HG03460 (cell line): ENCODE data around the gene IGSF3.
A peak's percentile ranks its signal among the peaks of the same experiment; 100 is the strongest.

Experiments used
- ATAC-seq: cut with Tn5 transposase; IDR thresholded peaks from one replicate; pipeline ENCODE4 v1.9.1; 2021; ENCODE audit not compliant: unreplicated experiment

IGSF3 gene

GRCh38 chr1:116561563-116561962, 106.0 kb downstream of the IGSF3 start:
- no peak for ATAC-seq

GRCh38 chr1:116560704-116561490, 106.6 kb downstream of the IGSF3 start:
- peak; percentile 15 for ATAC-seq

- ATAC-seq: peak; percentile 34
These were observed 108.2 kb downstream of the IGSF3 start for GRCh38 chr1:116559304-116559761.

DNA sequence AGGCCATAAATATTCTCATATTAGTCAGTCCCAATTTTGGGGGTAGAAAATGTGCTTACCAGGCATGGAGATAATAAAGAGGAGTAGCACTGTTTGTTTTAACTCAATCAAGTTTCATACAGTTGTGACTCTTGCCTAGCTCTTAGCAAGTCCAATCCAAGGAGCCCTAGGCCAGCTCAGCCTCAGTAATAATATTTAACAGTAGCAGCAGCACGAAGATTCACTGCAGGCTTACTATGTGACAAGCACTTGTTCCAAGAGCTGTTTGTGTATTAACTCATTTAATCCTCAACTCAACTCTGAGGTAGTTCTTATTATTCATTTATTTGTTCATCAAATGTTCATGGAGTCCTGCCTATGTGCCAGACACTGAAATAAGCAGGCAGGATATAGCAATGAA, 109.0 kb downstream of the IGSF3 start:
- ATAC-seq: no peak

GRCh38 chr1:116558140-116558549, 109.4 kb downstream of the IGSF3 start:
- ATAC-seq: no peak

DNA sequence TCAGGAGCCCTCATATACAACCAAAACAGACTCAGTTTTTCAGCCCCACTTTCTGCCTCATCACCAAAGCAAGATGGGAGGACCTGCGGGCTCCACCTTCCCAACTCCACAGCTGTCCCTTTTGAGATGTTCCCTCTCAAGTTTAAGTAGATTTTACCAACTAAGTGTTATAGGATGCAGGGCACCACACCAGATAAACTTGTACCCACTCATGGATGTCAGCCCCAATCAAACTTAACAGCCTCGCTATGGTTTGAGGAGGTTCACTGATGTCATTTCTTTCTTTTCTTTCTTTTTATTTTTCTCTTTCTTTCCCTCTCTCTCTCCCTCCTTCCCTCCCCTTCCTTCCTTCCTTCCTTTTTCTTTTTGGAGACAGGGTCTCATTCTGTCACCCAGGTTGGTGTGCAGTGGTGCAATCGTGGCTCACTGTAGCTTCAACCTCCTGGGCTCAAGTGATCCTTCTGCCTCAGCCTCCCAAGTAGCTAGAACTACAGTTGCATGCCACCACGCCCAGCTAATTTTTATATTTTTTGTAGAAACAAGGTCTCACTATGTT, 110.1 kb downstream of the IGSF3 start:
- no peak for ATAC-seq

- ATAC-seq: peak; percentile 43
These were observed 111.1 kb downstream of the IGSF3 start for GRCh38 chr1:116556289-116557006.

DNA sequence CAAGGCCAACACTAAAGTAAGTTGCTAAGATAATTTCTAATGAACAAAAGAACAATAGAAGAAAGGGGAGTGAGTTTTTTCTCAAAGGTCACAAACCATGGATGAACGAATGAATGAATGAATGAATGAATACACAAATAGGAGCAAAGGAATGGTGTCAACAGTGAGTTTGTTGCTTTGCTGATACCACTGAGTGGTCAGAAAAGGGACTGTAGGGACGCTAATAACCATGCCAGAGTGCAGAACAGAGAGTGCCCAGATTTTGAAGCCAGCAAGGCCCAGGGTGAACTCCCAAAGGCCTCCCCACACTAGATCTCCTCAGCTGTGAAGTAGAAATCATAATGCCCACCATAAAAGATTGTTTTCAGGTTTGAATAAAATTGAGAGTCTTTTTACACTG, 112.6 kb downstream of the IGSF3 start:
- no peak for ATAC-seq

GRCh38 chr1:116553386-116554115, 114.0 kb downstream of the IGSF3 start:
- no peak for ATAC-seq

DNA sequence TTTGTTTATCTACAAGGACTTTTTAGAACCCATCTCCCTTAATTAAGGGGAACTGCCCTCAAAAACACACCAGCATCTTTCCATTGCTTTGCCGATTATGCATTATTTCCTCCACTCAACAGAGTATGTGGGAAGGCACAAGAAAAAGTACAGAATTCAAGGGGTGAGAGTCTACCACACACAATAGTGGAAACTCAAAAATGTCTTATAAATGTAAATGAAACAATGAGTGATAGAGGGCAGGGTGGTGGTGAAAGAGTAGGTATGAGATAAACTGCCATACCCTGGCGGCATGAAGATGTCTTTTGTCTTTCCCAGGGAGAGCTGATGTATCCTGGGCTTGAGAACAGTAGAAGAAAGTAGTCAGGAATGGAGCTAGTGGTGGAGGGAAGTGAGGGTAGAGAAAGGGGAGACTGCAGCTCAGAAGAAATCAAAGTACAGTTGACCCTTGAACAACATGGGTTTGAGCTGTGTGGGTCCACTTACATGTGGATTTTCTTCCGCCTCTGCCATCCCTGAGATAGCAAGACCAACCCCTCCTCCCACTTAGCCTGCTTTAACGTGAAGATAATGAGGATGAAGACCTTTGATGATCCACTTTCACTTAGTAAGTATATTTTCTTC, 121.1 kb downstream of the IGSF3 start:
- ATAC-seq: no peak

DNA sequence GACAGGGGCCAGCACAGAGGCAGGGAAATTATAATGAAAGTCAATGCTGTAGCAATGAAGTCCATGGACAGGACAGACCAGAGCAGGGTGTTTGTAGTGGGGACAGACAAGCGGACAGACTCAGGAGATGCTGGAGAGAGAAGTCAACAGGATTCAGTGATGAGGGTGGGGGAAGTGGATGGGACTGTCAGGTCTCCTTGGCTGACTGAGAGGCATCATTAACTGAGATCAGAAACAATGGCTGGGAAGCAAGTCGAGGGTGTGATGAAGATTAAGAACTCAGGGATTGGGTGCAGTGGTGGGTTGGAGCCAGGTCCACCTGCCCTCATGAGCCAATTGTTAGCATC, 122.2 kb downstream of the IGSF3 start:
- peak; percentile 20 for ATAC-seq

- ATAC-seq: peak; percentile 48
These were observed 122.8 kb downstream of the IGSF3 start for GRCh38 chr1:116544588-116545358.

- peak; percentile 46 for ATAC-seq
These were observed 127.4 kb downstream of the IGSF3 start for GRCh38 chr1:116540088-116540487.

DNA sequence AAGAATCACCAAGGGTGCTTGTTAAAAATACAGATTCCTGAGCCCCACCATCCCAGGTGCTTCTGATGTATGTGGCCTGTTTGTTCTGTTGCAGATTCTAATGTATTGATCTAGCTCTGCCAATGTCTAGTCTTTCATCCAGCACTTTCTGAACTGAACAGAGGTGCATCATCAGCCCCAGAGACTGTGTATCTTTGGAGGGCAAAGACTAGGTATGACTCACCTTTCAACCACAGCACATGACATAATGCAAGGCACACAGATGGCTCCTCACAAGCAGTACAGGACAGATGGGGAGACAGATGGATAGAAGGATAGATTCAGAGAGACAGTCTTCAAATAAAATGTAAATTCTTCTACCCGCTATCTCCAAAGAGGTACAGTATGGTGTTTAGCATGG, 129.0 kb downstream of the IGSF3 start:
- peak; percentile 83 for ATAC-seq

- no peak for ATAC-seq
These were observed 129.6 kb downstream of the IGSF3 start for GRCh38 chr1:116537898-116538297.

DNA sequence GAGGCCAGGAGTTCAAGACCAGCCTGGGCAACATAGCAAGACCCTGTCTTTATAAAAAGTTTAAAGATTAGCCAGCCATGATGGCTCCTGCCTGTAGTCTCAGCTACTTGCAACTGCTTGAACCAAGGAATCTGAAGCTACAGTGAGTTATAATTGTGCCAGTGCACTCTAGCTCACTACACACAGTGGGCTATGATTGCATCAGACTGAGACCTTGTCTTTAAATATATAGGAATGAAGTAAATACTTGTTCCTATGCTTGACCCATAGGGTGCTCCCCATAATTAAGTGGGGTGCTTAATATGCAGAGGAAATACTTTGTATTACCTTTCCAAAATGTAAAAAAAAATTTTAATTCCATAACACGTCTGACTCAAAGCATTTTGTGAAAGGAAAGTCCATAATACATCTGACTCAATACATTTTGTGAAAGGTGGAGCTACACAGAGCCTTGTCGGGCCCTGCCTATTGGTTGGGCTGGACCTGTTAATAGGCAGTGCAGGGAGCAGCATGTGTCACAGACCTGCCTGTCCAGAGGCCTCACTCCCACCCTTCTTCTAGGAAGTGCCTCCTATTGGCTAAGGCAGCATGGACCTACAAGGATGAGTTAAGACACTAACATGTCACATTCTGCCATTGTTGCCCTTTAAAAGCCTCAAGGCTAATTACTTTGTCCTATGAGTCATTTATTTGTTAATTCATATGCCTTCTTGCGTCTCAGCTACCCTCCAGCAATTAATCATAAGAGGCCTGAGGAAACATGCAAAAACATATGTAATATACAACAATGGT, 130.3 kb downstream of the IGSF3 start:
- ATAC-seq: no peak

DNA sequence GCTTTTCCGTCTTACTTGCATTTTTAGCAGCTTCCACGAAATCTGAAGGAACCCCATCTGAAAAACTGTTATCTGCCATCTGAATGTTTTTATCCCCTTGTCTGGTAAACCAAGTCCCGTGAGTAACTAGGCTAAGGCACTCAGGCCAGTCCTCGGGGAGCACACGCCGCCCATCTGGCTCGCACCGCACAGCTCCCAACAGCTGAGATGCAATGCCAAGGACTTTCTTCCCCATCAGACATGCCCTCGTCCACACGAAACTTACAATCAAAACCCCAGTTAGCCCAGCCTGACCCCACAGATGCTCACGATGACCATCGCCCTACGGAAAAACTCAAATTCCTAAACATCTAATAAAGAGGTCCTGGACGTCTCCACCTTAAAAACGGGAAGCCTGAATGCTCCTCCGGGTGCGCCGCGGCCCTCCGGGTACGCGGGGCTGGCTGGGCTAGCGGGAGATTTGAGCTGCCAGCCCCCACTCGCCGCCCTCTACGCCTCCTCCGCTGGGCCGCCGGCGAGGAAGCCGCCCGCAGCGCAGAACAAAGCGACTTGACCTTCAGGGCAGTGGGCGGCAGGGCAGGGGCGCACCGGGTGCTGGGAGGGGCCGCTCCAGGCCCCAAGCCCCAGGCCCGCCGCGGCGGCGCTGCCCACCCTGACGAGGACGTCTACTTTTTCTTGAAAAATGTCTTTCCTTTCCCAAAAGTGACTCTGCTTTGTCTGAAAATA, 133.4 kb downstream of the IGSF3 start:
- no peak for ATAC-seq

GRCh38 chr1:116533429-116533820, 134.1 kb downstream of the IGSF3 start:
- no peak for ATAC-seq
